Measurements from ENCODE around the gene TAF1A.

TAF1A gene

DNA sequence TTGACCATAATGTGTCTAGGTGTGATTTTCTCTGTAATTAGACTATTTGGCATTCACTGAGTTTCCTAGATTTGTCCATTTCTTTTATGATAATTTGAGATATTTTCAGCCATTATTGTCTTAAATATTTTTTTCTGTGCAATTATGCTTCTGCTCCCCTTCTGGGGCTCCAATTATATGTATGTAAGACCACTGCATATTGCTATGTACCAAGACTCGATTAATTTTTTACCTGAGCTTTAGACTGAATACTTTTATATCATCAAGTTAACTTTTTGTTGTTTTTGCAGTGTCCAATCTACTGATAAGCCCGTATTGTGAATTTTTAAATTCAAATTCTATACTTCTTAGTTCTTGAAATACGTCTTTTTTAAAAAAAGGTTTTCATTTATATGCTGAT, 5.1 kb upstream of the TAF1A start:
- no peak for DNase-seq

- DNase-seq, result no peak
Observed at GRCh38 chr1:222592171-222592570, 2.4 kb upstream of the TAF1A start.

GRCh38 chr1:222588135-222588534, 1.6 kb downstream of the TAF1A start:
- no peak for DNase-seq

- no peak for DNase-seq
Observed at GRCh38 chr1:222586842-222587241, 2.9 kb downstream of the TAF1A start.

- DNase-seq, result peak; percentile 90
Observed at GRCh38 chr1:222583079-222583478, 6.7 kb downstream of the TAF1A start.

DNA sequence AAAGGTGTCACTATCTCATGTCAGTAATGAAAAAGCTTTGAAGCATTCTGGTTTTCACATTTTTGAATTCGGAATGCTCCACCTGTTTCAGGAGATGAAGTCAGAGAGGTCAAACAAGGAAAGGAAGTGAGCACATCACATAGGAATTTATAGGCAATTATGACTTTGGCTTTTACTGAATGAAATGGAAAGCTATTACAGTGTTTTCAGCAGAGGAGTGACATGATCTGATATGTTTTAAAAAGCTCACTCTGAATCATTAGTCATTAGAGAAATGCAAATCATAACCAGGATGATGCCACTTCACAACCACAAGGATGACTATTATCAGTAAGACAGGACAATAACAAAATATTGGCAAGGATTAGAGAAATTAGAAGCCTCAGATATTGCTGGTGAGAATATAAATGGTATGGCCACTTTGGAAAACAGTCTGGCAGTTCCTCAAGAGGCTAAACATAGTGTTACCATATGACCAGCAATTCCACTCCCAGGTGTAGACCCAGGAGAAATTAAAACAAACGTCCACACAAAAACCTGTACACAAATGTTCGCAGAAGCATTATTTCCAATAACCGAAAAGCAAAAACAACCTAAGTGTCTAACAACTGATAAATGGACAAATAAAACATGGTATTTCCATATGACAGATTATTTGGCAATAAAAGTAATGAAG, 7.5 kb downstream of the TAF1A start:
- peak; percentile 68 for DNase-seq

DNA sequence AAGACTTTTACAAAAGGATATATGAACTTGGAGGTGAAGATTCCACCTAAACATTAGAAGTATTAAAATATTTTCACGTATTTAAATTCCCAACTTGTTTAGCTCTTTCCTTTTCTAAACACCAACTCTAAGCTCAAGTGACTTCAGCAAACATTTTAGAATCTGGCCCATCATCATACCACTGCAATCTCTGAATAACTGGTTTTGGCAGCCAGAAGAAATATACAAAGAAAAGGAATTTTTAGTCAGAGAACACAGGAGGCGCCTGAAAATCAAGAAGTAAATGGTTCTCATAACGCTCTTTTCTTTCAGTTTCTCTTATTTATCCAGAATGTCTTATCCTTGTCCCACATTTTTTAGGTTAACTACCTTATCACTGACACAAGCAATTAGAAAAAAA, 10.4 kb downstream of the TAF1A start:
- DNase-seq, result no peak

DNA sequence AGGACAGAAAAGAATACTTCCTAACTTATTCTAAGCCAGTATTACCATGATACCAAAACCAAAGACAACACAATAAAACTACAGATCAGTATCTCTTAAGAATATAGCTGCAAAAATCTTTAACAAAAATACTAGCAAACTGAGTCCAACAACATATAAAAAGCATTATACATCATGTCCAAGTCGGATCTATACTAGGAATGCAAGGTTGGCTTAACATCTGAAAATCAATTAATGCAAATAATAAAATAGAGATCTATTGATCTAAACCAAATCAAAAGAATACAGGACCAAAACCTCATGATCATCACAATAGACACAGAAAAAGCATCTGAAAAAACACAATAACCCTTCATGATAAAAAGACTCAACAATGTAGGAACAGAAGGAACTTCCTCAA, 18.9 kb downstream of the TAF1A start:
- no peak for DNase-seq

DNA sequence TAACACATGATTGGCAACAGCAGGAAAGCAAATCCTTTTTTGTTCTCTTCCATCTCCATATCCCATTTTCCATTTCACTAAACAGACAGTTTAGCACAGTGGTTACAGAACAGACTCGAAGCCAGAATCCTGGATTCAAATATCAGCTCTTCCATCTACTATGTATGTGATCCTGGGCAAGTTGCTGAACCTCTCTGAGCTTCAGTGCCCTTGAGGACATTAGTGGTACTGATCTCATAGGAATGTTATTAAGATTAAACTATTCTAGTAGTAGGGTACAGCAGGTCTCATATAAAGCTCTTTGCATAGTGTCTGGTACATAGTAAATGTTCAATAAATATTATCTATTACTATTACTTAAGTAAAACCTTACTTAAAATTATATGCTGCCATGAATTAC, 28.1 kb downstream of the TAF1A start:
- DNase-seq, result no peak

- no peak for DNase-seq
Observed at GRCh38 chr1:222557574-222557973, 32.2 kb downstream of the TAF1A start.

DNA sequence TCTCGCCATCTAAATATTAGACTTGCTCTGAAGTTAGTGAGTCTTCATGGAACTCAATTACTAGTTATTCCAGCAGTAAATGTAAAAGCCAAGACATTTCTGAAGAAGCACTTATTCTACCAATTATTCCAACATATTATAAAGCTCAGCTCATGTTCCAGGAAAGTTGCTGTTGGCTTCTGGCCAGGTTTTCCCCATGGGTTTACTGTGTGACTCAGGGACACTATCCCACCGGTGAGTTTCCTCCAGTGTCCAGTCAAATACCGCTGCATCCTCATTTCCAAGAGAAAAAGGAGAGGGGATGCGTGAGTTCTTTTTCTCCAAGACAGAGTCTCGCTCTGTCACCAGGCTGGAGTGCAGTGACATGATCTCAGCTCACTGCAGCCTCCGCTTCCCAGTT, 32.6 kb downstream of the TAF1A start:
- DNase-seq, result no peak

- no peak for DNase-seq
Observed at GRCh38 chr1:222555992-222556615, 33.6 kb downstream of the TAF1A start.

GRCh38 chr1:222554177-222554576, 35.6 kb downstream of the TAF1A start:
- DNase-seq, result no peak

- DNase-seq, result no peak
Observed at GRCh38 chr1:222552882-222553281, 36.9 kb downstream of the TAF1A start.

DNA sequence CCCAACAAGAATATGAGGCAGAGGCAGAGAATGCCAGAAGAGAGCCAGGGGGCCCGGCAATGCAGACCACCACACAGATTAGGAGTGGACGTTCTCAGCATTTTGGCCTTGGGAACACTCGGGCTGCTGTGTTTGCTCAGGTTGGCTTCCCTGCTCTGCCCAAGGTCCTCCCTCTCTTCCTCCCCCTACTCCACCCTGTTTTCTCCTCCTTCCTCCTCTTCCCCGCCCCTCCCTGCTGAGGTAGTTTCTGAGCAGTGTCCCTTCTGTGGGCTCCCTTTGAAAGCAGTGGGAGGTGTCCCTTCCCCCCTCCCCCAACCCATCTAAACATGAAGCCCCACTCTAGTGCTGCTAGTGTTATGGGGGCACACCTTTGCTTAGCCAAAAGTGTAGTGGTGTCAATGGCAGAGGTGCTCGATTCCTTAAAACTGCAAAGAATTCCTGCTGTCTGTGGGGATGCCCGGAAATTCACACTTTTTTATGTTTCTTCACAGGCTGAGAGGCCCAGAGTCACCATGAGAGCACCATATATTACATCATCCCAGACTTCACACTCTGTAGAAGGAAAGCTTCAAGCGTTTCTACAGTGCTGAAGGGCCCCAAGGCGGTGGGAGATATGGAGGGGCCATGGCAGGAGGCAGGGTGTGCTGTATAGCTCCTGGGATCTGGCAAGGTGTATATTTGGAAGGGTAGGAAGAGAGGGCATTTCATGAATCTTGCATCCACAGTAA, 41.6 kb downstream of the TAF1A start, which contains the start of gene HHIPL2:
HHIPL2 (minus strand) TSS at position 161 of the 728 bp plus-strand sequence; CDS start at position 101, 60 bp downstream.
- no peak for DNase-seq

DNA sequence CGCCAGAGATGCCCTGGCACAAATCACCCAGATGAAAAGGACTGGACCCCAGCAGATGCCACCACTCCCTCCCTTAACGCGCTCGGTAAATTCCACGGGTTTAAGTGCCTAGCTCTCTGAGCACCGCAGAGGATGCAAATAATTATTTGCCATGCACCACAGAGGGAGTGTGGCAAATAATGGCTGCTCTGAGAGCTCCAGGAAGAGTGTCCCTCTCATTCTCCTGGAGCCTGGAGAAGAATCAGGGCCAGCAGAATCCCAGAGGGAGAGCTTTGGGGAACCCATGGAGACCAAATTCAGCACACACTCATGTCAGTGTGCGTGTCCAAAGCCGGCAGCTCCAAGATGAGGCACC, 42.5 kb downstream of the TAF1A start:
- no peak for DNase-seq

DNA sequence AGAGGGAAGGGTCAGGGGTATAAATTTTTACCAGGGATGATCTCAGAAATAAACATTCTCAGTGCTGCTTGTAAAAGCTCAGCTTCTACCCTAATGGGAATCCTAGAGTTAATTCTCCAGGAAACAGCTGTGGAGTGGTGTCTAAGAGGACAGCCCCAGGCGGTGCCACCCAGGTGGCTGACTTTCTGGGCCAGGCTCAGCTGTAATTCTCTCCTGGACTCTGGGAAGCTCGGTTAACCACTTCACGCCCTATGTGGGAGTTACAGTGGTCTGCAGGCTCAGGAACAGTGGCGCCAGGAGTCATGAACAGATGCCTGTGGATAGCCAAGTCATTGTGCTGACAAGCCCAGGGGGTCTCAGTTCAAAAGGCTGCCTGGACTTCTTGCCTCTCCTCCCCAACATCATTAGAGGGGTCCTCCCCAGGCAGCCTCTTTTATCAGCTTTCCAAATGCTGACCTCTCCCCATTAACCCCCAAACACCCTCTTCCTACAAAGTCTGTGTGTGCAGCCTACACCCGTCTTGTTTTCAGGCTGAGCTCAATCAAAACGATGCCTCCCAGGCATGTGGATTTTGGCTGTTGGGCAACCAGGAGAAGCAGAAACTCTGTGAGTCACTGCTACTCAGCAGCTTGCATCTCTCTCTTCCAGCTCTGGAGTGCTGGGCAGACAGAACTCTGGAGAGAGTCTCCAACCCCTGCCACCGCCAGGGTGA, 43.0 kb downstream of the TAF1A start:
- peak; percentile 14 for DNase-seq

- DNase-seq, result no peak
Observed at GRCh38 chr1:222546091-222546490, 43.6 kb downstream of the TAF1A start.

GRCh38 chr1:222543817-222544216, 45.9 kb downstream of the TAF1A start:
- no peak for DNase-seq

- no peak for DNase-seq
Observed at GRCh38 chr1:222540598-222540995, 49.1 kb downstream of the TAF1A start.

DNA sequence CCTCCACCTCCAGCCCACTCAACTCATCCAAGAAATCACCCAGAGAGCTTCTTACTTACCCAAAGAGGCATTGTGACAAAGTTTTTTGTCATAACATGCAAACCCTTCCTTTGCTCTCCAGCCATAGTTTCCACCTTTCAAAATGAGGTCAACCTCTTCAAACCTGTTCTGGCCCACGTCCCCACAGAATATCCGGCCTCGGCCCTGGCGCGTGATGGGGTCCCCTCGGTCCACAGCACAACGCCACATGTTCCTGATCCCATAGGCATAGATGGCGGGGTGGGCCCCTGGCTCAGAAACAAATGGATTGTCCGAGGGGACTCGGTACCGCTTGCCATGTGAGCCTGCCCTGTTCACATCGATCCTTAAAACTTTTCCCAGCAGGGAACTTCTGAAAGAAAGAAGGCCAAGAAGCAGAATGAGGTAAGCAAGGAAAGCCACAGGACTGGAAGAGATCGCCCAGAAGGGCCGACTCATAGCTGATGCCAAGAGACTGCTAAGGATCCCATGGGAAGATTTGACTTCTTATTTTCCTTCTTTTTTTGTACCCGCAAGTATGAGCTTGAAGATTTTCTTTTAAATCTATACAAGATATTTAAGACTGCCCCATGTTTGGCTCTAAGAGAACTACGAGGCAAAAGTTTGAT, 49.7 kb downstream of the TAF1A start:
- DNase-seq, result no peak

- DNase-seq, result no peak
Observed at GRCh38 chr1:222535455-222535854, 54.3 kb downstream of the TAF1A start.

DNA sequence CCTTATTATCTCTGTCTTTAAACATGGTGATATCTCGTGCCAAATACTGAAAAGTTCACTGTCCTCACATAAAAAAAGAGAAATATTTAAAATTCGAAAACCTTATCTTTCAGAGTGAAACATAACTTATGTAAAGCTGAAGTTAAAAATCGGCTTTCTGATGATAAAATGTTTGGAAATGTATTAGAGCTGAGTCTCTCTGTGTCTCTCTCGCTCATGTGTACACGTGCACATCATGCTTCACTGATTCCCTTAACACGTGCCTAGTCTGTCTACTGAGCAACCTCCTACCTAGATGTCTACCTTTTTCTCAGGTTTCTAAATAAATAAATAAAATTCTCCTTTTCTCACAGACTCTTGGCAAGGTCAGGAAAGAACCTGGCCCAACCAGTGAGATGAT, 58.9 kb downstream of the TAF1A start:
- DNase-seq, result no peak
